ENCODE measurements around the gene JADE3. TPM values are rescaled to one million over a fixed set of nuclear protein-coding genes. Genes with fewer than 3 reads are reported as not detected.

Gene JADE3
- total and polyA plus RNA-seq, 2 experiments from 2014 or later, result 4.5 to 15.3 TPM

DNA sequence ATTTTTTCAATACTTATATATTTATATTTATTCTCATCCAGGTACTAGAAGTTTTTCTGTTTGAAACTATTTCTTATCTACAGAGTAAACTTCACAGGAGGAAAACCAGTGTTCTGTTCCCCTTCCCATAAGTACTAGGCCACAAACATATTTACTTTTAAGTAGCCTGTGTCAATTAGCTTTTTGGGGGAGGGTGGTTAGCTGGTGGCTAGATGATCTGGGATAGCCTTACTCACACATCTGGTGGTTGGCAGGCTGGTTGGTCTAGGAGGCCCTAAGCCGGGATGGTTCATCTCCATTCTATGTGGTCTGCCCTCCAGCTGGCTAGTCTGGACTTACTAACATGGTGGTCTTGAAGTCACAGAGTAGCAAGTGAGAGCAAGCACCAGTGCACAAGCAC lies 6.2 kb downstream of the JADE3 start:
- TF ChIP-seq POLR2AphosphoS5 (IDR thresholded peaks at IDR 0.05; ENCODE audit: low read depth) (no peak), JUNB (IDR thresholded peaks at IDR 0.05; ENCODE audit: unreplicated experiment) (no peak), EZH2 (IDR thresholded peaks at IDR 0.05; ENCODE audit: low read depth, unreplicated experiment) (no peak), REST (IDR thresholded peaks at IDR 0.05; ENCODE audit: unreplicated experiment) (no peak), STAT1 (IDR thresholded peaks at IDR 0.05; ENCODE audit: unreplicated experiment) (no peak), ZNF331 (CRISPR knock-in tag; IDR thresholded peaks at IDR 0.05; ENCODE audit: low read depth) (no peak), CREB1 (CRISPR knock-in tag; IDR thresholded peaks at IDR 0.05; ENCODE audit: low read depth) (no peak), EZH2phosphoT487 (IDR thresholded peaks at IDR 0.05; ENCODE audit: unreplicated experiment) (no peak), ZNF114 (CRISPR knock-in tag; IDR thresholded peaks at IDR 0.05) (no peak), ZNF462 (CRISPR knock-in tag; IDR thresholded peaks at IDR 0.05) (no peak), NANOG (IDR thresholded peaks at IDR 0.05; ENCODE audit: borderline replicate concordance) (no peak), CTCF (conservative IDR thresholded peaks at IDR 0.05; ENCODE audit: low read depth in 2 of 2) (no peak)
- TF ChIP-seq, protein P1, sequence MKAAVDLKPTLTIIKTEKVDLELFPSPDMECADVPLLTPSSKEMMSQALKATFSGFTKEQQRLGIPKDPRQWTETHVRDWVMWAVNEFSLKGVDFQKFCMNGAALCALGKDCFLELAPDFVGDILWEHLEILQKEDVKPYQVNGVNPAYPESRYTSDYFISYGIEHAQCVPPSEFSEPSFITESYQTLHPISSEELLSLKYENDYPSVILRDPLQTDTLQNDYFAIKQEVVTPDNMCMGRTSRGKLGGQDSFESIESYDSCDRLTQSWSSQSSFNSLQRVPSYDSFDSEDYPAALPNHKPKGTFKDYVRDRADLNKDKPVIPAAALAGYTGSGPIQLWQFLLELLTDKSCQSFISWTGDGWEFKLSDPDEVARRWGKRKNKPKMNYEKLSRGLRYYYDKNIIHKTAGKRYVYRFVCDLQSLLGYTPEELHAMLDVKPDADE (IDR thresholded peaks at IDR 0.05), result no peak
- H3K27me3 ChIP-seq (ENCODE audit: insufficient read depth), result no peaks in the 10 kb centered on the region
- H4K20me1 ChIP-seq (replicated peaks; ENCODE audit: insufficient read depth), result peaks cover 3% of the 10 kb centered on the region
- Mint-ChIP-seq H3K9me3 (peaks cover 12% of the 10 kb centered on the region), H3K36me3 (ENCODE audit: low read depth) (peaks cover 19% of the 10 kb centered on the region), H3K4me1 (peaks cover 42% of the 10 kb centered on the region), H3K27me3 (ENCODE audit: insufficient read depth, low read depth, poor library complexity) (peaks cover 2% of the 10 kb centered on the region), H3K27ac (no peak overlapping the region), H3K4me3 (no peak overlapping the region)
- no peak for DNase-seq (ENCODE audit: low spot score)
- no peaks in the 10 kb centered on the region for H3K9me2 ChIP-seq (ENCODE audit: insufficient read depth)
- no peak overlapping the region for H3K27ac ChIP-seq (ENCODE audit: low read depth)
- no peaks in the 10 kb centered on the region for H3K36me3 ChIP-seq (ENCODE audit: insufficient read depth)
- ATAC-seq, result no peak
- H3K4me3 ChIP-seq, result no peak overlapping the region
- no peak overlapping the region for H3K4me2 ChIP-seq
- no peaks in the 10 kb centered on the region for H3F3A ChIP-seq (replicated peaks; ENCODE audit: low read depth)
- peaks cover 98% of the 10 kb centered on the region for H3K79me2 ChIP-seq (replicated peaks; ENCODE audit: insufficient read depth)
- no peak overlapping the region for H2AFZ ChIP-seq
- H3K4me1 ChIP-seq (ENCODE audit: insufficient read depth), result 0 out of 2 replicates have a peak, but pooled peaks cover 6% of the 10 kb centered on the region

Data from GM23338 (cell line).